ENCODE measurements around the gene TCF7. TPM values are rescaled to one million over a fixed set of nuclear protein-coding genes. Genes with fewer than 3 reads are reported as not detected.
A peak's percentile ranks its signal among the peaks of the same experiment; 100 is the strongest.

The TCF7 gene
- polyA plus RNA-seq, 10 donors = 1.7 to 24.2 (median 2.6) TPM

DNA sequence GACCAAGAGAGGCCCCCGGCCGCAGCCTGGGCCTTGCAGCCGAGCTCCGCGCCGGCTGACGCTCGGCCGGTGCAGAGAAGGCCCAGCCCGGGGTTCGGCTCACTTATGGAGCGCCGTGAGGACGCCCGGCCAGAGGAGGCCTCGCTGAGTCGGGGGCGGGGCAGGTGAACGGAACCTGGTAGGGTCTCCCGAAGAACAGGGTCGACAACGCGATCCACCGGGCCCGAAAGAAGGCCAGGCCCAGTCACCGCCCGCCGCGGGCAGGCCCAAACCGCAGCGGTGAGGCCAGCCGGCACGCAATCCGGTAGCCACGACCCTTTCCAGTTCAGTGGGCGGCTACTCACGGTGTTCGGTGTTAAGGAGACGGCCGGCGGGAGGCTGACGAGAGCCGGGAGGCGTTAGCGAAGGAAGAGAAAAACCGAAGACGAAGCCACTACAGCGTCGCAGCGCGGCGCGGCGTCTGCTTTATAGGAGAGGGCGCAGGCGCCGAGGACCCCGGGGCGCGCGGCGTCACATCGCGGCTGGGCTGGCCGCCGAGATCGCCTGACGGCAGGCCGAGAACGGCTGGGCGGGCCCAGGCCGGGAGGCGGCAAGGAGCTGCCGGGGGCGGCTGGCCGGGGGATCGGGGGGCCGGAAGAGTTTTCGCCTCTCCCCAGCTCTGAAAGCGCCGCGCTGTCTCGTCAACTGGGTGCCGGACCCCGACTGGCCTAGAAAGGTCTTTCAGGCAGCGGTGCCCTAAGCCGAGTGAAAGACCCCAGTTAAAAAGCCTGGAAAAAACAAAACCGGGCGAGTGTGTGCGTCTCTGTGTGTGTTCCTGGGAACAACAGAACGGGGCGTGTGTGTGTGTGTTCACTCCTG lies 62.3 kb downstream of the TCF7 start, which contains the start of gene SKP1:
Gene SKP1 (minus strand): TSS at position 440 of the 858 bp plus-strand sequence. CDS start 2,928 bp downstream, outside the sequence.
- DNase-seq = peak; percentile 84 to 97 (median 93)

DNA sequence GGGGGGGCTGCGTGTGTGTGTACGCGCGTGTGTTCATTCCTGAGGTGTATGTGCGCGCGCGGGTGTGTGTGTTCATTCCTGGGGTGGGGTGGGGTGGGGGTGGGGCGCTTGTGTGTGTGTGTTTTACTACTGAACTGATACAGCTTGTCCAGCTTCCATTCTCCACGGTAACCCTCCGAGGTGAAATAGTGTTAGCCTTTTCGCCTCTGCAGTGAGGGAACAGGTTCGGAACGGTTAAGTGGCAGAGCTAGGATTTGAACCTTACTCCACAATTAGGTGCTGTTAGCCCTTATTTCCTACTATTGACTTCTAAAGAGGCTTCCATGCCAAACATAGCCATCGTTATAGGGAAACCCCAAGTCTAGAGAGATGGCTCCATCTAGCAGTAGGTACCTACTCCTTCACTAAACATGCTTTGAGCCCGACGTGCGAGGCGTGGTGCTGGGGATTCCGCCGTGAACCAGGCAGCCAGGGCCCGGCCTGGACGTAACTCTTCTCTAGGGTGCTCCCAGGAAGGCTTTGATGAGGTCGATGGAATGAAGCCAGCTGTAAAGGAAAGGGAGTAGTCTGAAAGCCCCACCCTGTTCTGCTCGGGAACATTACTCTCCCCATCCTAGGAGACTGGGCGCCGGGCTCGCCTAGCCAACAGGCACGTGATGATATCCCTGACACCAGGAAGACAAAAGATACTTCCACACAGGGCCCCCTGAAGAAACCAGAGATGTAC lies 63.1 kb downstream of the TCF7 start:
- DNase-seq = peak; percentile 22 to 64 (median 45)

DNA sequence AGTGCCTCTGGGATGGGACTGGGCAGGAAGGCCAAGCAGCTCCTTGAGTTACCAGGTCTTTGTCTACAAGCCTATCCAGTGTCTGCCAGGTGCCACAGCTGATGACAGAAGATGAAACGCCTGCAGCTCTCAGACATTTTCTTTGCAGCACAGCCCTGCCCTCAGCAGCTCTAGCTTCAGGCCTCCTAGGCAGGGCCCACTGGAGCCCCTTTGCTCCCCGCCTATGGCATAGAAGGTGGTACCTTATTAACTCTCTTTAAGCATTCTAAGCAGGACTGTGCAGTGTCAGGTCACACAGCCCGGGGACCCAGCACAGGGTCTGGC lies 63.6 kb downstream of the TCF7 start:
- DNase-seq = no peak

DNA sequence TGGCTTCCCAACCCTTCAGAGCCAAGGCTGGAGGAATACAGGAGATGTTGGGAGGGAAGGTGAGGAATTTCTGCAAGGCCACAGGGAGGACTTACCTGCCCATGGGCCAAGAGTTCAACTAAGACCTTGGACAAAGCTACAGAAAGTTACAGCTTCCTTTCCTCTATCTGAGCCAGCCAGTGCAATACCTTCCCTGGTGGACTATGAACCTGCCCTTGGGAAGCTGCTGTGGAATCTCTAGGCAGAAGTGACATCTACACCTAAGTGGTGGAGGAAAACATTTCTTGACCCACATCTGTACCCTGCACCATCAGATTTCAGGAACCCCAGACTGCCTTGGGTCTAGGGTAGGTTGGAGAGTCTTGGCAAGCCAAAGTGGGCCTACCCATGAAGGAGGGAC lies 69.0 kb downstream of the TCF7 start:
- no peak for DNase-seq

DNA sequence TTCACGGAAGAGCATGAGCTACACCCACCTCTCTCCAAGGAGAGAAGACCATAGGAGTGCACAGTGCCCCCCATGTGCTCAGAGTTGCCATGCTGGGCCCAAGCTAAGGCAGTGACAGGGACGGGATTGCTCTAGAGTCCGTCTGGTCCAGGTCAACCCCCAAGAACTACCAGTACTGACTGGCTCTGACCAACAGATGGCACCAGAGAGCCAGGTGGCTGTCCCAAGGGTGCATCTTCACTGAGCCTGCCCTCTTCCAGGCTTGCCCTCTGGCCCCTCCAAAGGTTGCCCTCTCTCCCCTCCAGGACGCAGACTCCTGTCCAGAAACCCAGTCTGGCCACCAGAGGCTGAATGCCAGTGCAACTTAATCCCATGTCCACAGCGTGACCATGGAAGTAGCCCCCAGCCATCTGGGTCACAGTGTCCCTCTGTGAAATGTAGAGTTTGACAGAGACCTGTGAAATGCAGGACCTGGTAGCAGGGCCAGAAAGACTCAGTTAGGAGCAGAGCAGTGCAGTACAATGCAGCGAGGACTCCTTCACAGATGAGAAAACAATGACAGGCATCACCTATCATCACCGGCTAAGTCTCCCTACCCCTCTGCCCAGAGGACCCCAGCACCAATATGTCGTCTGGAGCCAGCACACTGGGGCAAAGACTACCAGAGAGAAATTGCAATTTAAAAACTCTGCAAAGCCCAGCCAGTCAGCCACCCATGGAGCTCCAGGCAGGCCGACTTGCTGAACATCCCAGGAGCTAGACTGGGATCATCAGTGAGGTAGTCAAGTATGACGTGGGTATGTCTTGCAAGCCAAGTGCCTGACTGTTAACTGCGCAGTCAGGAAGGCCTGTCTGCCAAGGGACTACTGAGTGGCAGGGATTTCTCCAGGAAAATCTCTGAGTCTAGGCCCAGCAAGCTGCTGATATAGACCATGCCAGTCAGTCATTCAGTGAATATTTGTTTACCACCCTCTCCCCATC lies 70.0 kb downstream of the TCF7 start:
- DNase-seq = peak; percentile 31 to 70 (median 66)

DNA sequence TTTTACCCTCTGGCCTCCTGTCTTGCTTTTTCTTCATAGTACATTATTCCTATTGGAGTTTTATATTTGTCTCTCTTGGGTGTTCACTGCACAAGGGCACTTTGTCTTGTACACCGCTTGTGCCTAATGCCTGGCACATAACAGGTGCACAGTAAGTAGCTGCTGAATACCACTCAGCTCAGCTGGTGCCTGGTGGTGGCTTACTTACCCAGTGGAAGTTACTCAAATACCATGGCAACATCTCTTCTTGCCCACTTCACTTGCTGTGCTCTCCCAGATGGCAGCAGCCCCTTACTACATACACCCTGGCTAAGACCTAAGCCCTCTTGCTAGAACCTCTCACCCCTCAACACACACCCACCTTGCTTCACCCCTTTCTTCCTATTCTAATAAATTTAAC lies 73.6 kb downstream of the TCF7 start:
- no peak for DNase-seq

DNA sequence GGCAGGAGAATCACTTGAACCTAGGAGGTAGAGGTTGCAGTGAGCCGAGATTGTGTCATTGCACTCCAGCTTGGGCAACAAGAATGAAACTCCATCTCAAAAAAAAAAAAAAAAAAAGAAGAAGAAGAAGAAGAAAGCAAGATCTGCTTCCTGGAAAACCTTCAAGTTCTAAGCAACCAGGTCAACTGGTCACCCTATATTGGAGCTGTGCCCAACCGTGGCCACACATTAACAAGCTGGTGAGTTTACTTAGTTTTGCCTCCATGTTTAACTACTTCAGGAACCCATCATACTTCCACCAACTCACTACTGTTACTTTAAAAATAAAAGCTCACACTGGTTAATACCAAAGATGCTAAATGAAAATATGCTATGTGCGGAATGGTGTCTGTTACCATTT lies 74.5 kb downstream of the TCF7 start:
- DNase-seq = no peak

DNA sequence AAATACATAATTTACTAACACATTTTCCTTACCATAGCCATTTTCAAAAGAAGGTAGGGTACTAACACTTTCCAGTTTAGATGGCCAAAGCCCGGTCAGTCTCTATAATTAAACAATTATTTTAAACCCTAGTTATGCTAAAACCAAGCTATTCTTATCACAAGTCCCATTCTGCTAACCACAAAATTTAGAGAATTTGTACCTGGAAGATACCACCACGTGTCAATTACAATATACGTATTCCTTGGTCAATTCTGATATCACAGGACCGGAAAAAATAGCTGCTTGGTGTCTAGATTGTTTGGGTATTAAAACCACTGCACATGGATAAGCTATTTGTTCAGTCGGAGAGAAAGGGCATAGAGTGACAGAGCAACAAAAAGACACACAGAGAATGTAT lies 81.2 kb downstream of the TCF7 start:
- DNase-seq = no peak

Other genes starting within 250 kb of the TCF7 start
- 10 to 100 TPM; 57.3 to 71.5 (median 63.7) TPM for gene C5orf15, start 146.1 kb upstream of the TCF7 start, polyA plus RNA-seq (ENCODE audit: insufficient read length in 10 of 10)
- 100 to 1,000 TPM; 194 to 257 (median 229) TPM for gene VDAC1, start 109.7 kb upstream of the TCF7 start, polyA plus RNA-seq (ENCODE audit: insufficient read length in 10 of 10)
- gene SKP1, start 62.3 kb downstream of the TCF7 start, polyA plus RNA-seq (ENCODE audit: insufficient read length in 10 of 10) = 100 to 1,000 TPM; 378 to 456 (median 405) TPM
- 100 to 1,000 TPM; 113 to 134 (median 125) TPM for gene PPP2CA, start 111.4 kb downstream of the TCF7 start, polyA plus RNA-seq (ENCODE audit: insufficient read length in 10 of 10)

All from muscle of back (tissue), 11 donors.